GM21529 (cell line): Measurements from ENCODE around the gene SETD9.

ENCODE experiments used
- ATAC-seq: cut with Tn5 transposase; IDR thresholded peaks from one replicate; pipeline ENCODE4 v1.9.1; 2021; ENCODE audit not compliant: unreplicated experiment

The SETD9 gene

GRCh38 chr5:56922922-56923321 is 13.5 kb downstream of the SETD9 start:
- ATAC-seq: no peak

- no peak for ATAC-seq
These were observed 24.9 kb downstream of the SETD9 start for GRCh38 chr5:56934325-56934724.

- no peak for ATAC-seq
These were observed 29.5 kb downstream of the SETD9 start for GRCh38 chr5:56938858-56939257.

GRCh38 chr5:56941981-56942380 is 32.6 kb downstream of the SETD9 start:
- ATAC-seq: no peak

- no peak for ATAC-seq
These were observed 37.7 kb downstream of the SETD9 start for GRCh38 chr5:56947052-56947451.

- peak; percentile 49 for ATAC-seq
These were observed 41.3 kb downstream of the SETD9 start for GRCh38 chr5:56950626-56951125.

GRCh38 chr5:56951126-56951945 is 41.9 kb downstream of the SETD9 start:
- ATAC-seq: peak; percentile 44

- peak; percentile 91 for ATAC-seq
These were observed 42.7 kb downstream of the SETD9 start, which contains the start of gene MIER3 for GRCh38 chr5:56951946-56952691. Gene MIER3 (minus strand): TSS chr5:56952123. CDS start chr5:56952102, 21 bp downstream.

- ATAC-seq: no peak
These were observed 44.9 kb downstream of the SETD9 start for GRCh38 chr5:56954262-56954661.

GRCh38 chr5:56958595-56958994 is 49.2 kb downstream of the SETD9 start:
- ATAC-seq: no peak

- ATAC-seq: no peak
These were observed 49.9 kb downstream of the SETD9 start for GRCh38 chr5:56959326-56959725.

- ATAC-seq: no peak
These were observed 52.4 kb downstream of the SETD9 start for GRCh38 chr5:56961746-56962145.

GRCh38 chr5:56962286-56962685 is 52.9 kb downstream of the SETD9 start:
- ATAC-seq: no peak

- ATAC-seq: no peak
These were observed 53.9 kb downstream of the SETD9 start for GRCh38 chr5:56963246-56963645.

GRCh38 chr5:56964173-56964572 is 54.8 kb downstream of the SETD9 start:
- ATAC-seq: no peak
